Kidney tubule cell (primary cell): Measurements from ENCODE around the gene DACT3.
"Not testable (repeated sequence)": the region's sequence is repeated elsewhere in the genome, so short reads cannot be mapped to it uniquely, and the experiment has no call there.

Experiments
- DNase-seq: peaks from one replicate; pipeline ENCODE4 v3.0.0-alpha.2; 2018; ENCODE audit warnings: low spot score

Gene DACT3

DNA sequence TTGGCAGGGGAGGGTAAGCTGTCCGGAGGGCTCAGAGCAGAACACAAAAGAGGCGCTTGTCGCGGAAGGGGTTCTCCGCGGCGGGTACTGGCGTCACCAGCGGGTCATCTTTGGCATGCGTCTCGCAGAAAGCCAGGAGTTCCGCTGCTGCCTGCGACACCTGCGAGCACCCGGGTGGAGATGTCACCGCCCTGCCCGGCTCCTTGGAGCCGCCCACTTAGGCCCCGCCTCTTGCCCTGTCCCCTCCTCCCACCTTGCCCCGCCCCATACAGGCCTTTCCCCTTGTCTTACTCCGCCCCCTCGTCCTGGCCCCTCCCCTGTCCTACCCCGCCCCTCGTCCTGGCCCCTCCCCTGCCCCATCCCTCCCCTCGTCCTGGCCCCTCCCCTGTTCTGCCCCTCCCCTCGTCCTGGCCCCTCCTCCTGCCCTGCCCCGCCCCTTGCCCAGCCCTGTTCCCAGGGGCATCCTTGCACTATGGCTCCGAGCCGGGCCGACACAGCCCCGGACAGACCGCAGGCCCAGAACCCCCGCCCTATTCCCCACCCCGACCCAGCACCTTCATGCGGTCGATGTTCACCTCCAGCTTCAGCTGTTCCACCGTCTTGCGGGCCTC, 26.8 kb downstream of the DACT3 start:
- DNase-seq: peak; percentile 90

DNA sequence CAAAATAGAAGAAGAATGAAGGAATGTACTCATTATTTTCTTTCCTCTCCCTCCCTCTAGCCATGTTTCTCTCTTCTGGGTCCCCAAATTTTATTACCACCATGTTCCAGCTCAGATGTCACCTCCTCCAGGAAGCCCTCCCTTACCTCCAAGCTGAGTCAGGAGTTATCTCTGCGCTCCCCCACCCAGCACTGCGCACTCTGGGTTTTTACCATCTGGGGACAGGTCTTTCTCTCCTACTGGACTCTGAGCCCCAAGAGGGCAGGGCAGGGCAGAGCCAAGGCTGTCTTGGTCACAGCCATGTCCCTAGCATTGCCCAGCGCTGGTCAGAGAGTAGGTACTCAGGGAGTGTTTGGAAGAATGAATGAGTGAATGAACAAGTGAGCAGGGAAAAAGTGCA, 27.9 kb downstream of the DACT3 start:
- no peak for DNase-seq

DNA sequence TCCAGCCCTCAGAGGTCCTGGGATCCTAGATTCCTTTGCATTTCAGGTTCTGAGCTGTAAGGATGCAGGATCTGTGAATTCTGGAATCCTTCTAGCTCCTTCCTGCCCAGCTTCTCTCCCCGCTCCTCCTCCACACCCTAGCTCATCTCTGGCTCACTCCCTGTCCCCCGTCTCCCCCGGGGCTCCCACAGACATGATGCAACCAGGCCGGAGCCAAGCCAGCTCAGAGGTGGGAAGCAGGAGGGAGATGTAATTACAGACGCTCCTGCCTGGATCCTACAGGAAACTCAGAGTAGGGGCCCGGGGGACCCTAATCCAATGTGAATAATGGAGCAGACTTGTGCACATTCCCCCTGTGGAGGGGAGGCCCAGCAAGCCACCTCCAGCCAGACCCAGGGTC, 29.5 kb downstream of the DACT3 start:
- no peak for DNase-seq

DNA sequence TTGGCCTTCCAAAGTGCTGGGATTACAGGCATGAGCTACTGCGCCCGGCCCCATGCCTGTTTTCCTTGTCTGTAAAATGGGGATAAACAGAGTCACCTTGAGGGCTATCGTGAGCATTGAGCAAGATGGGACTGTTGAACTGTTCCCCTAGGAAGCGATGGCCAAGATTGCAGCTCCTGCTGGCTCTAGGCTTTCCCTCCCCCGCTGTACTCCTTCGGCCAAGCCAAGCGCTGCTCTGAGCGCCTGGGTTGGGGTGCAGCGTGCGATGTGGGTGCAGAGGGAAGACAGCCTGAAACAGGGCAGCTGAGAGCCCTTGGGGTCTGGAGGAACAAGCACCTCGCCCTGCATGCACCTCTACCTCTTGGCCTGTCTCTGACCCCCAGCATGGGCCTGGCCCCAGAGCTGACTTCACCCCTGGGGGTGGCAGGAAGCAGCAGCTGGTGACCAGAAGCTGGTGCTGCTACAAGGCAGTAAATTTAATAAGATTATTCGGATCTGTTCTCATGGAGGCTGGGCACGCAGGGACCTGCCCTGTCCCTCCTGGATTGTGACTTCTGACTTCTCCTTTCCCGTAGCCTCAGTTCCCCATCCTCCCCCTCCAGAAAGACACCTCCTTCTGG, 30.3 kb downstream of the DACT3 start:
- no peak for DNase-seq

DNA sequence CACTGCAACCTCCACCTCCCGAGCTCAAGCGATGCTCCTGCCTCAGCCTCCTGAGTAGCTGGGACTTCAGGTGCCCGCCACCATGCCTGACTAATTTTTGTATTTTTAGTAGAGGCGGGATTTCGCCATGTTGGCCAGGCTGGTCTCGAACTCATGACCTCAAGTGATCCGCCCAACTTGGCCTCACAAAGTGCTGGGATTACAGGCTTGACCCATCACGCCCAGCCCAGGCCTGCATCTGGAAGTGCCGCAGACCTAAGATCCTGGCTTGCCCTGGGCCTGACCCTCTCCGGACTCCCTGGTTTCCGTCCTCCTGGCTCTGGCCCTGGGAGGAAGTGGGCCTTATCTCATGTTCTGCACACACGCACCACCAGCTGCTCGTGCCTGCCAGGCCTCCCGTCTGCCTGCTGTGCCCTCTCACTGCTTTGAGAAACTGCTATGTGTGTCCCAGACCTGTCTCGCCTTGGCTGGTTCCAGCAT, 31.4 kb downstream of the DACT3 start:
- DNase-seq: no peak

DNA sequence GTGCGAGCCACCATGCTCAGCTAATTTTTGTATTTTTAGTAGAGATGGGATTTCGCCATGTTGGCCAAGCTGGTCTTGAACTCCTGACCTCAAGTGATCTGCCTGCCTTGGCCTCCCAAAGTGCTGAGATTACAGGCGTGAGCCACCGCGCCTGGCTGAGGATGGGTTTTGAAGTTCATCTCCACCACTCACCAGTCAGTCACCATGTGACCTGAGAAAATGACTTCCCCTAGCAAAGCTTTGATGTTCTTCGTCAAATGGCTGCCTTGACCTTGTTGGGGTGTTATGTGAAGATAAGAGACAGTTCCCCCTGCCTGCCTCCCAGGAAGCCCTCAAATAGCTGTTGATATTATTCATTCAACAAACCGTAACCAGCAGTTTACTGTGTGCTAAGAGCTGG, 32.0 kb downstream of the DACT3 start:
- DNase-seq: not testable (repeated sequence)

DNA sequence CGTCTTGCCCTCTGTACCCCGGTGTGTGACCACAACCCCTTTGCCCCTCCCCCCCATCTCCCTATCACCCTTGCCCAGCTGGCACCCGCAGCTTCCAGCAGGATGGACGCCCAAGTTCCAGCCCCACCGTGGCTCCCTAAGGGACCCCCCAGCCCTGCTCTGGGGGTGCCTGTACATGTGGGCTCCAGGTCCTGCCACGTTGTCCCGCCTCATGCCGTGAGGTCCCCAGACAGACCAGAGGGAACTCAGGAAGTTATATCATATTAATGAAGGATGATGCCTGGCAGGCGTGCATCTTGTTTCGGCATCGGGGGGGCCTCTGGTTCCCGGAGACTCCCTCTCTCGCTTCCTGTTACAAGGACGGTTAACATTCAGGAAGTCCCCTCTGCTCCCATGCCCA, 34.5 kb downstream of the DACT3 start:
- no peak for DNase-seq

DNA sequence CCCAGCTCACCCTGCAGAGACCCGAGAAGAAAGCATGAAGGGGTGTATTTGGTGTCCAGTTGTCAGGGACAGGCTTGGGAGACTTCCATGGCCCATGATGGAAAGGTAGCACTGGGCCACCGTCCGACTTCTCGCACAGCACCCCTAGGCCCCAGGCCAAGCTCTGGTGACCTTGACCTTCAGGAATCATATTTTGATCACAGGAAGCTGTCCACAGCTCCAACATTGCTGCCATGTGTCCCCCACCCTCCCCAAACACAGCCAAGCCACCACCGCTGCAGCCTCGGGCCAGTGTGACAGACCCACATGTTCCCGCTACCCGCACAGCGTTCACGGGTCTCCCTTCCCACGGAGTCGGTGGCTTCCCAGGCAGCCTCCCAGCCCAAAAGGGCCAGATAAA, 35.3 kb downstream of the DACT3 start:
- no peak for DNase-seq

DNA sequence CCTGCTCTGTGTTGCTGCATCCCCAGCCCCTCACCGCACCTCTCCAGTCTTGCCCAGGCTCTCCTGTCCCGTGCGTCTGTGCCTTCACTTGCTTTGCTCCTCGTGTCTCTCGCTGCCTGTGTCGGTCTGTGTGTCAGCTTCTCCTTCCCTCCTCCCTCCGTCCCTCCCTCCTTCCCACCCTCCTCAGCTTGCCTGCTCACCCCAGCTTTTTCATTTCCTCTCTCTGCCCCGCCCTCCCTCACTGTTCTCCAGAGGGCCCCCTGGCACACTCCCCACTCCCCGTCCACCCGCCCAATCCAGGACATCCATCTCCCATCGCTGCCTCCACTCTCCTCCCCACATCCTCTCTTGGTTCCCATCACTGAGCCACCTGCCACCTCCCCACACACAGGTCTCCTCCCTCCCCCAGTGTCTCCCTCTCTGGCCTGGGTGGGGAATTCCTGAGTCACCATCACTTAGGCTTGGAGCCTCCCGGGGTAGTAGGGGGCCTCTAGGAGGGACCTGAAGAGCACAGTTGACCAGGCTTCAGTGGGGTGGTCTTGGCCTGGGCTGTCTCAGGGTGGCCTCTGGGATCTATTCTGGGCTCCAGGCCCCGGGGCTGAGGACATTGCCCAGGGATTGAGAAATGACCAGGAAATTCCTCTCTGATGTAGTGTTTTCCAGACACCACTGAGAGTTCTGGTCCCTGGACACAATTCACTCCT, 35.9 kb downstream of the DACT3 start, which contains the start of gene PTGIR:
TSS of gene PTGIR (minus strand) at position 132 of the 704 bp plus-strand sequence. CDS start 864 bp downstream, outside the sequence.
- DNase-seq: no peak

DNA sequence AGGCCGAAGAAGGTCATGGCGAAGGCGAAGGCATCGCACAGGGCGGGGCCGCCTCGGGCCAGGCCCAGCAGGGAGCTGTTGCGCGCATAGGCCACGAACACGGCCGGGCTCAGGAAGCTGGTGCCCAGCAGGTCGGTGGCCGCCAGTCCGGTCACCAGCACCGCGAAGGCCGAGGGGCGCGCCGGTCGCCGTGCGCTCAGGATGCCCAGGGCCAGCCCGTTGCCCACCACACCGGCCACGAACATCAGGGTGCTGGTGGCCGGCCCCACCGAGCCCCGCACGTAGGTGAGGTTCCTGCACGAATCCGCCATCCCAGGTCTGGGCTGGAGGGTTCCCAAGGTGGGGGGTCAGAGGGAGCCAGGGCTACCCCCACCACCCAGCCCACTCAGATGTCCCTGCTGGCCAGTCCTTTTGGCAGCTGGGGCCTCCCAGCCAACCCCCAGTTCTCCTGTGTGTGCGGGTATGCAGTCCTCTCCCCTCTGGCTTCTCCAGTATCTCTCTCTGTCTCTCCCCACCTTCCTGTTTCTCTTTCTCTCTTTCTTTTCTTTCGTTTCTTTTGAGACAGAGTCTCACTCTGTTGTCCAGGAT, 37.0 kb downstream of the DACT3 start:
- DNase-seq: no peak

DNA sequence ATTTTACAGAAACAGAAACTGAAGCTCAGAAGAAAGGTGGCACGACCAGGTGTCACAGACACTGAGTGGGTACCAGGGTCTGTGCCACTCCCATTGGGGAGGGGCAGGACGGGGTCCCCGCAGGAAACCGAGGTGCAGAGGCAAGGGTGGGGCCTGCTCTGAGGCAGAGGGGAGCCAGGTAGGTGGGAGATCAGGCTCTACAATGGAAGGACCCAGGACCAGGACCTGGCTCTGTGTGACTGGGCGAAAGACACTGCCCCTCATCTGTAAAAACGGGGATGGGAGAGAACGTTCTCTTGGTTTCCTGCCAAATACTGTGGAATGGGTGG, 38.9 kb downstream of the DACT3 start:
- DNase-seq: no peak

DNA sequence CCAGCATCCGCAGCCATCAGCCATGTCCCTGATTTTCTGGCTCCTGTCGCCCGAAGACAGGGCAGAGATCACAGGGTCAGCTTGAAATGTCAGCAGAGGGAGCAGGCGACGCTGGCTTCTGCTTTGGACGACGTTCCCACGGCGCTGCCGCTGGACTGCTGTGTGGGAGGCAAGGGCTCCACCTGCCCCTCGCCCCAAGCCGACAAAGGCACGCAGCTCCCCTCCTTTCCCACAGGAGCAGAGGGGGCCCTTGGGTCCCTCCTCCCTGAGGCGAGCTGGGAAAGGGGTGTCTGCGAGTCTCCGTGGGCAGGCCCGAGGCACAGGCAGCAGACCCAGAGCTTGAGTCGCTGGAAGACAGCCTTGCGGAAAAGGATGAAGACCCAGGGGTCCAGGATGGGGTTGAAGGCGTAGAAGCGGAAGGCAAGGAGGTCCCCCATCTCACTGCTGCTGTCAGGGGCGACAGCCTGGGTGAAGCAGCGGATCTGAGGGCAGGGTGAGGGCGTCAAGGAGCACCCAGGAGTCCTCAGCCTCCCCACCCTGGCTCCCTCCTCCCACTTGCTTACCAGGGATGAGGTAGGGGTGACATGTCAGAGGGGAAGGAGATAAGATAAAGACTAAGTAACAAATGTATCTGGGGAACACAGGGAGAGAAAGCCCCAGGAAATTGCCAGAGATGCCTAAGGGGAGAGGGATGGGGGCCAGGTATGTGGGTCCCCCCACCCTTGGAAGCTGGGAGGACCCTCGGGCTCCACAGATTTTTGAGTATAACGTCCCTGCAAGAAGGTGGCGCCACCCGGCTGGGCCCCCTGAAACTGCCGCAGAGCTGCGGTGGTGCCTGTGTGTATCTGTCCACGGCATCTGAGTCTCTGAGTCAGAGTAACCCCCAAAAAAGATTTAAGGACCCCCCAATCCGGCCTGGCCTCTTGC, 39.5 kb downstream of the DACT3 start:
- DNase-seq: no peak

DNA sequence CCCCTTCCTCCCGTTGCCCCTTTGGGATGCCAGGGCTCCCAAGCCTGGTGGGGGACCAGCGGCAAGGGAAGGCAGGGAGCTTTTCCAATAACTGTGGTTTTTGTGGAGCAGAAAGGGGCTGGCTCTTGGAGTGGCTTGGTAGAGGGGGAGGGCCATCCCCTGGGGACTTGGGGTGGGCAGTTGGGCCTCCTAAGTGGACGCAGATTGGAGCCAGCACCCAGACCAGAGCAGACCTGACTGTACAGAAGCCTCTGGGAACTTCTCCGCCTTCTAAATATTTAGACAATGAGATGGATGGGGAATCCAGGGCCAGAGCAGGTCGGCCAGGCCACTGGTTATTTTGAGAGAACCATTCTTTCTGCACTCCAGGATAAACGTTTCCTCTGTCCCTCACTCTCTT, 40.3 kb downstream of the DACT3 start:
- no peak for DNase-seq

DNA sequence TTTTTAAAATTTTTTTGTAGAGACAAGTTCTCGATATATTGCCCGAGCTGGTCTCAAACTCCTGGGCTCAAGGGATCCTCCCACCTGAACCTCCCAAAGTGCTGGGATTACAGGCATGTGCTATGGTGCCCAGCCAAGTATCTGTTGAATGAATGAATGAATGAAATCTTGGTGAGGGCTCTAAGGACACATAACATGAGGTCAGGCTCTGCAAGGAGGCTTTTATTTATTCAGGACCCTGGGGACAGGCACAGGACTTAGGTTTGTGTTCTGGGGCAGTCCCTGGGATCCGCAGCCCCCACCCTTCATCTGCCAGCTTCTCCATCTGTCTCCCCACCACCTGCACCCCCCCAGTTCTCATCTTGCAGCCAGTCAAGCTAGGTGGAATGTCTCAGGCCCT, 40.7 kb downstream of the DACT3 start:
- DNase-seq: no peak

DNA sequence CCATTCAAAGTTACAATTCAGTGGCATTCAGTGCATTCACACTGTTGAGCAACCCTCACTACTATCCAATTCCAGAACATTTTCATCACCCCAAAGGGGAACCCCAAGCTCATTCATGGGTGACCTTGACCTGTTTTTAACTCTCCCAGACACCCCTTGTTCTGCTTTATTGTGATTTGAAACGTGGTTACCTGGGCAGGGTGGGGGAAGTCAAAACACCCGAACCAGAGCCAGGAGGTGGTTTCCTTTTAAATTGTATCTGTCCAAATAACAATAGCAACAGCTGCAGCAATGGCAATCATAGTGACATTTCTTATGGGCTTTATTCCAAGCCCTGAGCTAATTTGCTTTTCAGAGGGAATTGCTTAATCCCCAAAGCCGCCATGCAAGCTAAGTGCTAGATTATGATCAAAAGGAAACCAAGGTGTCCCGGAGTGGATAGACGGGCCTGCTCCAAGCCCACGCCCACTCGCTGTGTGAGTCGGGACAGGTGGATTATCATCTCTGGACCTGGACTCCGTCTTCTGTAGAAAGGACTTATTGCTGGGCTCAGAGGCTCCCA, 42.2 kb downstream of the DACT3 start:
- DNase-seq: no peak

DNA sequence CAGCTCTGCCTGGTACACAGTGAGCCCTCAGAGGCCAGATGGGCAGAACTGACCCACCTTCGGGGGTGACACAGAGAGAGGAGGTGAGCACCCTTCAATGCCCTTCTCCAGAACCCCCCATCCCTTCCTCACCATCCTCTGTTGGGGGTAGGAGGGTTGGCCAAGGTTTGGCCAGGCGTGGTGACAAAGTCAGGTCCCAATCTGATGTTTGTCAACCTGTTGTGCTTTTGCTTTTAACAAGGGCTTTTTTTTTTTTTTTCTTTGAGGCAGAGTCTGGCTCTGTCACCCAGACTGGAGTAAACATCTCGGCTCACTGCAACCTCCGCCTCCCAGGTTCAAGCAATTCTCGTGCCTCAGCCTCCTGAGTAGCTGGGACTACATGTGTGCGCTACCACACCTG, 43.4 kb downstream of the DACT3 start:
- no peak for DNase-seq

DNA sequence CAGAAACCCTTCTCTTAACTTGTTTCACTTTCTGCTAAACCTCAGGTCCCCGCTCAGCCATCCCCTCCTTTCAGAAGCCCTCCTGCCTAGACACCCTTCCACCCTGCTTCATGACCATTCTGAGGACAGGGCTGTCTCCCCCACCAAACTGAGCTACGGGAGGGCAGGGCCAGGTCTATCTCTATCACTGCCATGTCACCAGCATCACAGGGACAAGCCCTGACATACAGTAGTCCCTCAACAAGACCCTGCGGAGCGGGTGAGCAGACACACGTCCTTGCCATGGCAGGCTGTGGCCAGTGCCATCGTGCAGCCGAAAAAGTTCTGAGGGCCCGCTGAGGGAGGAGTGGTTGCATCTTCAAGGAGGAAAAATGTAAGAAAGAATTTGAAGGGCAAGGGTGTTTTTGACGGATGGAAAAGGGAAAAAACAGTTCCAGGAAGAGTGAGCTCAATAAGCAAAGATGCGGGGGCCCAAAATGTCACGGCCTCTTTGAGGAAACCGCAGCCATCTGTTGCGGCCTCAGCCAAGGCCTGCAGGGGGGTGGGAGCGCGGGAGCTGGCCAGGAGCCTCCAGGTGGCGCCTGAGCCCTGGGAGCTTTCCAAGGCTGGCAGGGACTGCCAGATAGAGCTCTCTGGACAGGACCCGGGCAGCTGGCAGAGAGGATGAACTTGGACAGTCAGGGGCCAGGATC, 44.2 kb downstream of the DACT3 start:
- DNase-seq: peak; percentile 59

DNA sequence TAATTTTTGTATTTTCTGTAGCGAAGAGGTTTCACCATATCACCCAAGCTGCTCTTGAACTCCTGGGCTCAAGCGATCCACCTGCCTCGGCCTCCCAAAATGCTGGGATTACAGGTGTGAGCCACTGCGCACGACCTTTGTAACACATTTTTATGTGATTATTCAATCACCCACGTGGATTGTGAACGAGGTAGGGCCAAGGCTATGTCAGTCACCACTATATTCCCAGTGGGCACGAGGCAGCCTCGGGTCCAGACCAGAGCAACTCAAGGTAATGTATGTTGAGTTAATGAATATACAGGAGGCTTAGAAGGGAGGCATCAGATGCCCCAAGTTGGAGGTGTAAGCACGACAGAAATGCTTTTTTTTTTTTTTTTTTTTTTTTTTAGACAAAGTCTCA, 45.0 kb downstream of the DACT3 start:
- no peak for DNase-seq

DNA sequence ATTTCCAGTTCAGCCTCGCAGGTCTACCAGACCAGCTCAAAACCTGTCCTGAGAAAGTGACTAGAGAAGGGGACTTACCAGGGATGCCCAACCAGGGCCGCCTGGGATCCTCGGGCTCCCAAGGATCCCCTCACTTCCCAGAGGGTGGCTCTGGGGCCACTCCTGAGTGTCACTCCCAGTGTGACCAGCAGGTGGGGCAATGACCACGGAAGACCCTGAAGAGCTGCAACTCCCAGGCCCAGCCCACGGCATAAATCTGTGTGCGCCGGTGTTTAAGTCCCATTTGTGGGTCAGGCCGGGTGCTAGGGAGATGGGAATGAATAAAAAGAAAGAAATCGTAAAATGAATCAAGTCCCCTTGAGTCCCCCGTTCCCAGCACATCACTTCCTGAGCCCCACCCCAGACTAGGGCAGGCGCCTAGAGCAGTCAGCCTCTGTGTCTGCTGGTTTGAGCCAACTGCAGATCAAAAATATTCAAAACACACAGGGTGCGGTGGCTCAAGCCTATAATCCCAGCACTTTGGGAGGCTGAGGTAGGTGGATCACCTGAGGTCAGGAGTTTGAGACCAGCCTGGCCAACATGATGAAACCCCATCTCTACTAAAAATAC, 46.8 kb downstream of the DACT3 start:
- peak; percentile 74 for DNase-seq

DNA sequence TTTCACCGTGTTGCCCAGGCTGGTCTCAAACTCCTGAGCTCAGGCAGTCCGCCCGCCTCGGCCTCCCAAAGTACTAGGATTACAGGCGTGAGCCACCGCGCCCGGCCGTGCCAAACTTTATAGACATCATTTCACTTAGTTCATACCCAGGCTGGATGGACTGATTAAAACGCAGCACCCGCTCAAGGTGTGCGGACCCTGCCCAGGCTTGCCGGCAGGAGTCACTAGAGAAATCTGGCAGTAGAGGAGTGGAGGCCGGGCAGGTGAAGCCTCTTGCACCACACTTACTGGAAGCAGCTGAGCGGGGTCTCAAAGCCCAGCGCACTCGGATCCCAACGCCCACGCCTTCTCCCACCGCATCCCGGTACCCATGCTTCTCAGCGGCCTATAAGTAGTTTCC, 47.5 kb downstream of the DACT3 start:
- no peak for DNase-seq

DNA sequence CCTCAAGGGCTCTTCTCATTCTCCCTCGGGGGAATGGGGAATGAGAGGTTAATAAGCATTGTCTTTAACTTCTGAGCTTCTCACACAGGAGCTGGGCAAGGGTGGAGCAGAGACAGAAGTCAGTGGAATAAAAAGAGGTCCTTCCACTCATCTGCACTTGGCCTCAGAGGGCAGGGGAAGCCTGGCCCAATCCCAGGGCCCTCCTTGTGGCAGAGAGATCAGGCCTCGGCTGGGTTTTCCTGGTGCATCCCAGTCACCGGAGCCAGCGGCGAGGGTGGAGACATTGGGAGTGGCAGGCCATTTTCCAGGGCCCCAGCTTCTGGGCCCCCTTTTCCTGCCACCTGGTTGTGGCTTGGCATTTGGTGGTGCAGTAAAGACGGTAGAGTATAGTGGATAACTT, 49.2 kb downstream of the DACT3 start:
- no peak for DNase-seq
